HG02763 (cell line): Measurements from ENCODE around the gene IQCH.
"Not testable (repeated sequence)": the region's sequence is repeated elsewhere in the genome, so short reads cannot be mapped to it uniquely, and the experiment has no call there.

Source experiments
- ATAC-seq: cut with Tn5 transposase; IDR thresholded peaks from one replicate; pipeline ENCODE4 v1.9.1; 2021; ENCODE audit warnings: mild to moderate bottlenecking, moderate library complexity; ENCODE audit not compliant: unreplicated experiment

Gene IQCH

DNA sequence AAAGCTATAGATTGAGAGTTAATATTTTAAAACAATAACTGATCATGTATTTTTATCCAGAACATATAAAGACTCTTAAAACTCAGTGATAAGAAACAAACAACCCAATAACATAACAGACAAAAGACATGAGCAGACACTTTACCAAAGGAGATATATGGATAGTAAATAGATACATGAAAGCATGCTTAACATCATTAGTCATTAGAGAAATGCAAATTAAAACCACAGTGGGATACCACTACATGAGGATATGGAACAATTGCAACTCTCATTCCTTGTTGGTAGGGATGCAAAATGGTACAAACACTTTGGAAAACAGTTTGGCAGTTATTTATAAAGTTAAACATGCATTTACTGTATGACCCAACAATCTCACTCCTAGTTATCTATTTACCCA lies 95.0 kb downstream of the IQCH start:
- no peak for ATAC-seq

DNA sequence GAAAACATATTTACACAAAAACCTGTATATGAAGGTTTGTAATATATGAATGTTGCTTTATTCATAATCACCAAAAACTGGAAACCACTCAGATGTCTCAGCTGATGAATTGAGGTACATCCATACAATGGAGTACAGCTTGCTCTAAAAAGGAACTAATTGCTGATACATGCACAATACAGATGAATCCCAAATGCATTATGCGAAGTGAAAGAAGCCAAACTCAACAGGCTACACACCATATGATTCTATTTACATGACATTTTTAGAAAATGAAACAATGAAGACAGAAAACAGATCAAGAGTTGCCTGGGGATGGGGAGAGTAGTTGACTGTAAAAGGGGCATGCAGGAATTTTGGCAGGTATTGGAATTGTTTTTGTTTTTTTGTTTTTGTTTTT lies 95.5 kb downstream of the IQCH start:
- no peak for ATAC-seq

DNA sequence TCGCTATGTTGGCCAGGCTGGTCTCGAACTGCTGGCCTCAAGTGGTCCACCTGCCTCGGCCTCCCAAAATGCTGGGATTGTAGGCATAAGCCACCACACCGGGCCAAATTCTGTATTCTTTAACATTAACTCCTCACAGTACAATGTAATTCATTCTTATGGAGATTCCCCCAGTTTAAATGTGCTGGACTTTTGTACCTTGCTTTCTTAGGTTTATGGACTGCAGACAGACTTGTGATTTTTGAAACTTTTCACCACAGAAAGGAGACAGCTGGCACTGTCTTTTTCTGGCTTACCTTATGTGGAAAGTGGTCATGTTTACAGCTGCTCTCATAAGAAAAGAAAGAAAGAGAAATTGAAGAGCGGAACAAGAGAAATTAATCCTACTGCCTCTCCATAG lies 103.8 kb downstream of the IQCH start:
- no peak for ATAC-seq

DNA sequence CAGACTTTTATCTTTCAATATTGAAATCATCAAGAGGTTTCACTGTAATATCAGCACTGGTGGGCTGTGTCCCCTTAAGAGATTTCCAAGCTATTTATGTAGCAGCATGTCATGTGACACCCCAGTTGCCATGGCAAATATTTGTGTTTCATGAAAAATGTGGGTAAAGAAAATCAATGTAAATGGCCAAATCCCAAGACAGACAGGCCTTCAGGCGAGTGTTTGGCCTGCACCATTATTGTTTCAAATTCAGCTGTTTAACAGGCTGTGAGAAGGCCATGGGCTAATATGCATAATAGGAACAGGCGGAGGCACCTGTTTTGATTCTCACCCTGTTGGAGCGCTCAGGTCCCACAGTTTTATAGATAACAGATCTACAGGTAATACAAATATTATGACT lies 104.2 kb downstream of the IQCH start:
- no peak for ATAC-seq

DNA sequence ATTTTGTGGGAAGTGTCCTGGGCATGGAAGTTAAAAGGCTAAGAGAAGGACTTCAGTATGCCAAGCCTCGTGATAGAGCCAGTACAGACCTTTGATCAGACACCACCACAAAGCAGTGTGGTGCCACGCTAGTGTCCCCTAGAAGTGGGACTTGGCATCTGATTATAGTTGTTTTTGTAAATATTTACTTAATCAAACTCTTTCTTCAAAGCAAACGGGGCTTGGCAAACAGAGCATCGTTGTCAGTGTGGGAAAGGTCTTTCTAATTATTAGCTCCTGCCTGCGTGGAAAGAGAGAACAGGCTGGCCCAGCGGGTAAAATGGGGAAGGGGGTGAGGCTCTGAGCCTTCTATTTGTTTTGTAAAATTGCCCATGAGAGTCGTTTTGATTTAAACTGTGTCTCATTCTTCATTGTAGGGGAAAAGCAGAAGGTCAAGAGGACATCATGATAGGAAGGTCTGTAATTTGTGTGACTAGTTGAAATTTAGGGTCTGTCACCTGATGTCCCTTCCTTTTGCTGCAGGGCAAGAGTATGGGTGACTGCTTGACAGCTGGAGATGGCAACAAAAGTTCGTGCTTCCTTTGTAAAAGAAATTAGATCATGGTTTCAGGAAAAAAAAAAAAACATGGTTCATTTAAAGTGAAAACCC lies 105.0 kb downstream of the IQCH start:
- no peak for ATAC-seq

DNA sequence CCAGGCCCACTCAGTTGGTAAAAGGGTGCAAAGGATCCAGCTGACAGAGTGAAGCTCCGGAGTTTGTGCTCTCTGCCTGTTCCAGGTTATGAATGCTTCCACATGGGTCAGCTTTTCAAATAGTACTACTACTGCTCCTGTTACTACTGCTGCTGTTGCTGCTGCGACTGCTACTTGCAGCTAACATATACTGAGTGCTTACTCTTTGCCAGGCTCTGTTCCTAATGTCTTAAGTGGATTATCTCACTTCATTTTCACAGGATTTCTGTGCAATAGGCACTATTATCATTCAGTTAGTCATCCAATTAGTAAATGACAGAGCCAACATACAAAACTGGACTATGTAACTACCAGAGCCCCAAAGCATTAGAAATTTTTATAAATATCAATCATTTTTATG lies 106.5 kb downstream of the IQCH start:
- ATAC-seq, result no peak

DNA sequence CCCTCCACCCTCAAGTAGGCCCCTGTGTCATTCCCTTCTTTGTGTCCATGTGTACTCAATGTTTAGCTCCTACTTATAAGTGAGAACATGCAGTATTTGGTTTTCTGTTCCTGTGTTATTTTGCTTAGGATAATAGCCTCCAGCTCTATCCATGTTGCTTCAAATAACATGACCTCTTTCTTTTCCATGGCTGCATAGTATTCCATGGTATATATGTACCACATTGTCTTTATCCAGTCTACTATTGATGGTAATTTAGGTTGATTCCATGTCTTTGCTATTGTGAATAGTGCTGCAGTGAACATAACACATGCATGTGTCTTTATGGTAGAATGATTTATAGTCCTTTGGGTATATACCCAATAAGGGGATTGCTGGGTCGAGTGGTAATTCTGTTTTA lies 109.1 kb downstream of the IQCH start:
- ATAC-seq, result not testable (repeated sequence)

DNA sequence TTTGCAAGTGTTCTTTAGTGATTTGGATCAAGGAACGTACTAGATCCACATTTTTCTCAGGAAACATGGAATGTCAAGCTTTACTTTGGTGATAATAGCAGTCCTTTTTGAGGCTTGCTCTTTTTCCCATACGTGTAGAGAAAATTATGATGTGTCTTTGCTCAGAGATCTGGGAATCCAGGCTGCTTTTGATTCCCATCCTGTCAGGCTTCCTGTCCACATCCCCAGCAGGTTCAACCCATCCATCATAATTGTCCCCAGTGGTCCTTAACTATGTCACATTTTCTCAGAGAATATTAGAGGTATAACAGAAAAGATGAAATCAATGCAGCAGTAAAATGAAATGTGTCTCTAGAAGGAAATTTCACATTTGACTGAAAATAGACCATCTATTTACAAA lies 111.4 kb downstream of the IQCH start:
- ATAC-seq, result no peak

DNA sequence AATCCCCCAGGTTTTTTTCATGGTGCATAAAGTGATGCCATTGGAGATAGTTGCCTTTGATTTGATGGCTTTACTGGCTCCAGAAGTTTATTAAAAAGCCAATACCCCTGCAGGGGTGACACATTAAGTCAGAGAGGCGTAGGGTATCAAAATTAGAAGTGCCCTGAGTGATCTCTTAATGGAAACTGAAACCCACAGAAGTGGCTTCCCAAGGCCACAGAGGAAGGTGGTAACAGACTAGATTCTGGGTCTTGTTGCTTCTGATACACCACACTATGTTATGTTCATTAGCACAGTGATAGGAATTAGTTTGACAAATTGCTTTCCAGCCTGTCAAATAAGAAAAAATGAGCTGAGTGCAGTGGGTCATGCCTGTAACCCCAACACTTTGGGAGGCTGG lies 112.3 kb downstream of the IQCH start:
- ATAC-seq, result no peak

DNA sequence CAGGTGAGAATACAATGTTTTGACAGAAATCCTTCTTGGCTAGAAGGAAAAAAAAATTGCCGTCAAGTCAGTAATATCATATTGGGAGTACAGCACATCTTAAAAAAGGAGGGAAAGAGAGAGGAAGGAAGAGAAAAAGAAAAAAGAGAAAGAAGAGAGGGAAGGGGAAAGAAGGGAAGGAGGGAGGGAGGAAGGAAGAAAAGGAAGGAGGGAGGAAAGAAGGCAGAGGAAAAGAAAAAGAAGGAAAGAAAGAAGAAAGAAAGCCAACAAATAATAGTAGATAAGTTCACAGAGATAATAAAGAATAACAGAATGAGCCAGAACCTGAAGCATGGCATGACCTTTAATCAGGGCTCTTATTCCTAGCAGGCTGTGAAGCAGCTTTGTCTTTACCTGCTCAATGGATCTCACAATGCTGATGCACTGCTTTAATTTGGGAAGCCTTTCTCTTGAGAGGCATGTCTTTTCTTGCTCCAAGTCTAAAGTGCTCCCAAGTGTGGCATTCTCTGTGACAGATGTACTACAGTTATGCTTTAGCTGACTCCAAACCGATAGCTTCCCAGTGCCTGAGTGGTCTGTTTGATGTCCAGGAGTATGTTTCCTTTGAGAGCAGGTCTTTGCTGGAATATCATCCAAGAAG lies 114.9 kb downstream of the IQCH start:
- ATAC-seq, result no peak

DNA sequence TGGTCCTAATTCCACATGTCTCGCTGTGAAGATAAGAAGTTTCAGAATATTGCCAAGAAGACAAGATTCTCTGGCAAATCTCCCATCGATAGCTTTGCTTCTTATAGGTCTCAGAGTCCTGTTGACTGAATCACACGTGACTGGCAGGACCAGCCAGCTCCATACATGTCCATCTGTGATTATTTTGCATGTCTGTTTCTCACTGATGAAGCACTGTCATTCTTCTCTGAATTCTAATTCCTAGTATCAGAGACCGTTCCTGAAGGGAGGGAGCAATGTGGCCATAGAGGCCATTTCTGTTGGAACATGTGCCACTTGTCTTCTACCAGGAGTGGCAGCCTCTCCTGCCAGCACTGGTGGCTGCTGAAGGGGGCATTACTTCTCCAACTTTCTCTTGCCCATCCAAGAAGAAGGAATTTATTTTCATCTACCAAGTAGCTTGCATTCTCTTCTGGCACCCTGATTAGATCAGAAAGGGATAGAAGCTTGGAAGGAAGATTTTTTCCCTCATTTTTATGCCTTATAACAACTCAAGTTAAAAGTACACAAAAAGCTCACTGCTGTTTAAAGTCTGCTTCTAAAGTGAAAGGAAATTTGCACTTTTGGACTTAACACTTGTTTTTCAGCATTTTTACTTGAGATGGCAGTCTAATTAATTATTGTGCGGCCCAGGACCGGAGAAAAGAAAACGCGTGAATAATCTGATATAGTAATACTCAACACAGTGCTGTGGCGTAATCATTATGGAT lies 115.8 kb downstream of the IQCH start:
- ATAC-seq, result no peak

DNA sequence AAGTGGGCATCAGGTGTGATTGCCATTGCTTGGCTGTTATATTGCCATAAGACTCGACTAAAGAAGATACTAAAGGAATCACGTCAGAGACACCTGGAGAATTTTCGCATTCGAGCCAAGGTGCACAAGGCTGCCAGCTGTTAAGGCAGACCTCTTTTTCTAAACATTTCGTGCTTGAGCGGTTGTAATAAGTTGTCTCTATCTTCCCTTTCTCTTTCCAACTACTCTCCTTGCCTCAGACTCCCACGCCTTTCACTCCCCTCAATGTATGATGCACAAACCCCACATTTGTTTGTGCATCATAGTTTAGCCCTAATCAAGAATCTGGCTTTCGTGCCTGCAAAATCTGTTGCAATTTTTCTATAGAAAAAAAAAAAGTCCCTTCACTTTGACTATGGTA lies 118.0 kb downstream of the IQCH start:
- ATAC-seq, result no peak

DNA sequence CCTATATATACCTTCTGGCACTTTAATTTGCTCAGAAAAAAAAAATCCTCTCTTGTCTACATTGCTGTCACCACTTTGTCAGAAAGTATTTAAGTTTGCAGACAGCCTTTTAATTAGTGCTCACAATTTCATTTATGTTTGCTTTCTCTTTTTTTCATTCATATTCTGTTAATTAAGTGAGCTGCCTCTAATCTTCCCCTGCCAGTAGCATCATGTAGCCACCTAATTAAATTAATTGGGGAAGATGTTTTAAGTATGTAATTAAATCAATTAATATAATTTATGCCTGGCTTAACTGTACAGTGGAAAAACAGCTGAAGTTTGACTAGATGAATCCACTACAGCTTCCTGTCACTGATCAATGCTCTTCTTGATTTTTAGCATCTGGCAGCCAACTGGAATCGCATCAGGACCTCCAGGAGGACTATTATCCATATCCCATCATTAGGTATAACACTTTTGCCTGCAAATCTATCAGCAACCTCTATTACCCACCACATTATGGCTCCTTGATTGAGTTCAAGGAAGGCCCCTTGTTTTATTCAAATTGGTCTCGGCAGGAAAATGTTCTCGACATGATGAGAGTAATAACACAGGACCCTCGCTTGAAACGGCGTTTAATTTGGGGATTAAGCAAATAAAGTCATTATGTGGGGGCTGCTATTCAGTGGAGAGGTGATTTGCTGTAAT lies 118.5 kb downstream of the IQCH start:
- ATAC-seq, result no peak

DNA sequence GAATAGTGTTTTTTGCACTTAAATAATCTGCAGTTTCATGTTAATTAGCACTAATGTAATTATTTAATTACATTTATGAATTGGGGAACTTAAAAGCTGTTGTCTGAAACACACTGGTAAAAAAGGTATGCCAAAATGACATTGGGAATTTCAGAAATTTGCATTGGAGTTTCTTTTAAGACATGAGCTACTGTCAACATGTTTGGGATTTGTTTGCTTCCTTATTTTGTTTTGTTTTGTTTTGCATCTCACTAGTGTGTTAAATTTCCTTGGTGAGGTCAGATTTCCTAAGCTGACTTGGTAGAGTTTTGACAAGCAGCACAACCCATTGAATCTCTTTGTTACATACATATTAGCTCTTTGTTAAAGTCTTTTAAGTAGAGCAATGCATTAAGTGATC lies 119.4 kb downstream of the IQCH start:
- no peak for ATAC-seq

DNA sequence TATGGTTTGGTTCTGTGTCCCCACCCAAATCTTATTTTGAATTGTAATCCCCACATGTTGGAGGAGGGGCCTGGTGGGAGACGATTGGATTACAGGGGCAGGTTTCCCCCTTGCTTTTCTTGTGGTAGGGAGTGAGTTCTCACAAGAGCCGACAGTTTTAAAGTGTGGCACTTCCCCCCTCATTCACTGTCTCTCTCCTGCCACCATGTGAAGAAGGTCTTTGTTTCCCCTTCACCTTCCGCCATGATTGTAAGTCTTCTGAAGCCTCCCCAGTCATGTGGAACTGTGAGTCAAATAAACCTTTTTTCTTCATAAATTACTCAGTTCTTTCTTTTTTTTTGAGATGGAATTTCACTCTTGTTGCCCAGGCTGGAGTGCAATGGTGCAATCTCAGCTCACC lies 124.9 kb downstream of the IQCH start:
- ATAC-seq, result no peak

DNA sequence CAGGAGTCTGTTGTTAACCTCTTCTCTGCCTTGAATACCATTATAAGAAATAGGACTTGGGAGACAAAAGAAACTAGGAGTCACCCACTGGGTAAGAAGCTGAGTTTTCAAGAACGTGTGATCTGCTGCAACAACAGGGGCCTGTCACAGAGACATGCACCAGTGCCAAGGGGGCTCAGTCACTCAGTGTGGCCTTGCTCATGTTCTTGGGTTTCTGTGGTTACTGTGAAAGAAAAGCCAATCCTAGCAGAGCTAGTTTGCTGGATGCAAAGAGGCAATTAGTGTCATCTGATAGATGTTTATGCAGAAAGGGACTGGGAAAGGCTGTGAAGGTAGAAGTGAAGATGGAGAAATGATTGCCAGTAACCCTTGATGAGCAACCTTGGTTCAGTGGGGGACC lies 126.3 kb downstream of the IQCH start:
- no peak for ATAC-seq

DNA sequence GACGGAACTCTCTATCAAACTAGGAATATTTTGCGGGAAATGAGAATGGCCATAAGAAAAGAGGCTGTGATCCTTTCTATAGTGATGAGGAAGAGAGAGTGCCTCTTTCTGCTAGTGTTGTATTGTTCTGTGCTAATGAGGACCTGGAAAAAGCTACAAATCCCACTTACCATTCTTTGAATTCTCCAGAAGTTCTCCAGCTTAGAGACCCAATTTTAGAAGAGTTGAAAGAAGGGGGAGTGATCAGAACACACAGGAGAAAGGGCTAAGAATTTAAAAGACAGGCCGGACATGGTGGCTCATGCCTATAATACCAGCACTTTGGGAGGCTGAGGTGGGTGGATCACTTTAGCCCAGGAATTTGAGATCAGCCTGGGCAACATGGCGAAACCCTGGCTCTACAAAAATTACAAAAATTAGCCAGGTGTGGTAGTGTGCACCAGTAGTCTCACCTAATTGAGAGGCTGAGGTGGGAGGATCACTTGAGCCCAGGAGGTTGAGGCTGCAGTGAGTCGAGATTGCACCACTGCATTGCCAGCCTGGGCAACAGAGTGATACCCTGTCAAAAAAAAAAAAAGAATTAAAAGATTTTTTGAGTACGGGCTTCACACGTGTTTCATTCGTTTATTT lies 126.9 kb downstream of the IQCH start:
- ATAC-seq, result no peak

DNA sequence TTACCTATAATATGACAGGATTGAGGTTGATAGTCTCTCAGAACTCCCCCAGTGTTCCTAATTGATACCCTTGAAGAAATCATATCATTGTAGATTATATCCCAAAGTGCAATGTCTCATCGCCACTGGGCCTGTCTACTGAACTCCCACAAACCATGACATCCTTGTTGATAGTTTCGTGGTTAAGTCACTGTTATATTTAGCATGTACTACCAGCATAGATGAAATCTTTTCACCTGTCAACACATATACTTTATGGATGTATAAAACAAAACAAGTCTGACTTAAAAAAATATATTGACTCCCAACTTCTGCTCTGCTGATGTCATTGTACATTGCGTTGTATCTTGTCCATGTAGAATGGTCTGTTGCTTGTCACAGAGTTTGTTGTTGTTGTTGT lies 128.1 kb downstream of the IQCH start:
- no peak for ATAC-seq

DNA sequence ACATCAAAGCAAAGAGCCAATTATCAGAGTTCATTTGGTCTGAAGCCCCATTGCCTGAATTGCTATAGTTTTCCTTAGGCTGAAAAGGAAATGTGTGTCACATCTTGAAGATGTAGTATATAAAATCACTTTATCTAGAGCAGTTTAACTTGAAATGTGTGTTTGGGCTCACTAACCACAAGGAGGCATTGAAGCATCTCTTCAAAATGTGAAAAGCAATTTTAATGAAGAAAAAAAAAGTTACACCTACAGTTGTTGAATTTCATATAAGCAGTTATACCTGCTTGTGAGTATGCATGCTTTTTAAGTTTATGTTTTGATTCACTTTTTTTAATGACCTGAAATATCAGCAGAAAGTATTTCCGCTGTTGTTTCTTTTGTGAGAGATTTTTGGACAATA lies 129.3 kb downstream of the IQCH start:
- ATAC-seq, result no peak

DNA sequence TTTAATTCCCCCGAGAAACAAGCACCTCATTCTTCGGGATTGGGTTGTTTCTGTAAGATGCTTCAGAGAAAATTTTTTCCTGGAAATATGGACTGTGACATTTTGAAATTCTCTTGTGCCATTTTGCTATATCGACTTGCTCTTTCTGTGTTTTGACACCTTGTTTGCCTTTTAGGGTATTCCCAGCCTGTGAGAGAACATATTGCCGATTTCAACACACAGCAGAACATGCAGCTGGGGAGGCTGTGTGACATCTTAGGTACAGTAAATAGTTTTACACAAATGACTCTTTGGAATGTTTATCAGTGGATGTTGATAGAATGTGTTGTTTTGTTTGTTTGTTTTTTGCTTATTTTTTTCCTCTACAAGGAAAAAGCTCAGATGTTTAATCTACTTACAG lies 130.2 kb downstream of the IQCH start:
- ATAC-seq, result no peak

DNA sequence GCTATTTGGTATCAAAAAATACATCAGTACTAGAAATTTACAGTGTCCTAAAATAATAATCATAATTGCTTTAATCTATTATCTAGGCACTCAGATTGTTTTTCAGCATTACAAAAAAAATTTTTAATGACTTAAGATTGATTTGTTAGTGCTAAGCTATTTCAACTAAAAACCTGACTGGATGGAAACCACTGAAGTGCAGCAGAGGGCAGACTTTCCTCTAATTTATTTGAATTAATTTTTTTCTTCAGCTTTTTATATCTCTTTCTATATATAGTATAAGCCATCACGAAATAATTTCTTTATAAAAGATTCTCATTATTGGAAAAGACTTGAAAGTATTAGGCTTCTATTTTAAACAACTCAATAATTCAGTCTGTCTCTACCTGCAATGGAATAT lies 131.4 kb downstream of the IQCH start:
- ATAC-seq, result no peak
